Measurements from ENCODE around the gene RIN3.

RIN3 gene

DNA sequence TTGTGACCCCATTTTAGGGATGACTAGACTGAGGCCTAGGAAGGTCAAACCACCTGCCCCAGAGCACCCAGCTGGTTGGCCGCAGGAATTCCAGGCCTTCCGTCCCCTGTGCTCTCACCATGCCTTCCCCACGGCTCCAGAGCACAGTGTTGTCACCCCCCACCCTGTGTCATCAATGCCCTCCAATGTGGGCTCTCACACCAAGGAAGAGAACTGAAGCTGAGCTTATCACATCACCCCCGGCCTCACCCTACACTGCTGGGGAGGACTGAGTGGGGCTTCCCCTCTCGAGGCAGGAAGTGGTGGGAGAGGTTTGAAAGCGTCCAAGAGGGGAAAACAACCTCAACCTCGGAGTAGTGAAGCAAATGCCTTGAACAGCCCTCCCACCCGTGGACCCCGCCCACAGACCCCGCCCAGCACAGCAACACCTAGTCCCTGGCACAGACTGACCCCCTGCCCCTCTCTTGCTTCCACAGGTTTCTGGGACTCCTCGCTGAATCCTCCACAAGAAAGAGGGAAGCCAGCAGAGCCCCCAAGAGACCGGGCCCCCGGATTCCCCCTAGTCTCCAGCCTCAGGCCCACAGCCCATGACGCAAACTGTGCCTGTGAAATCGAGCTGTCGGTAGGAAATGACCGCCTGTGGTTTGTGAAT, 137.7 kb downstream of the RIN3 start:
- TF ChIP-seq, protein P1, sequence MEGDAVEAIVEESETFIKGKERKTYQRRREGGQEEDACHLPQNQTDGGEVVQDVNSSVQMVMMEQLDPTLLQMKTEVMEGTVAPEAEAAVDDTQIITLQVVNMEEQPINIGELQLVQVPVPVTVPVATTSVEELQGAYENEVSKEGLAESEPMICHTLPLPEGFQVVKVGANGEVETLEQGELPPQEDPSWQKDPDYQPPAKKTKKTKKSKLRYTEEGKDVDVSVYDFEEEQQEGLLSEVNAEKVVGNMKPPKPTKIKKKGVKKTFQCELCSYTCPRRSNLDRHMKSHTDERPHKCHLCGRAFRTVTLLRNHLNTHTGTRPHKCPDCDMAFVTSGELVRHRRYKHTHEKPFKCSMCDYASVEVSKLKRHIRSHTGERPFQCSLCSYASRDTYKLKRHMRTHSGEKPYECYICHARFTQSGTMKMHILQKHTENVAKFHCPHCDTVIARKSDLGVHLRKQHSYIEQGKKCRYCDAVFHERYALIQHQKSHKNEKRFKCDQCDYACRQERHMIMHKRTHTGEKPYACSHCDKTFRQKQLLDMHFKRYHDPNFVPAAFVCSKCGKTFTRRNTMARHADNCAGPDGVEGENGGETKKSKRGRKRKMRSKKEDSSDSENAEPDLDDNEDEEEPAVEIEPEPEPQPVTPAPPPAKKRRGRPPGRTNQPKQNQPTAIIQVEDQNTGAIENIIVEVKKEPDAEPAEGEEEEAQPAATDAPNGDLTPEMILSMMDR (conservative IDR thresholded peaks at IDR 0.05; ENCODE audit: control insufficient read depth, insufficient read depth, low read depth, low read length): no peak
- DNase-seq (ENCODE audit: low read depth): peak; percentile 75
- no peak overlapping the region for H3K4me3 ChIP-seq (ENCODE audit: control insufficient read depth, low read depth, low read length)

DNA sequence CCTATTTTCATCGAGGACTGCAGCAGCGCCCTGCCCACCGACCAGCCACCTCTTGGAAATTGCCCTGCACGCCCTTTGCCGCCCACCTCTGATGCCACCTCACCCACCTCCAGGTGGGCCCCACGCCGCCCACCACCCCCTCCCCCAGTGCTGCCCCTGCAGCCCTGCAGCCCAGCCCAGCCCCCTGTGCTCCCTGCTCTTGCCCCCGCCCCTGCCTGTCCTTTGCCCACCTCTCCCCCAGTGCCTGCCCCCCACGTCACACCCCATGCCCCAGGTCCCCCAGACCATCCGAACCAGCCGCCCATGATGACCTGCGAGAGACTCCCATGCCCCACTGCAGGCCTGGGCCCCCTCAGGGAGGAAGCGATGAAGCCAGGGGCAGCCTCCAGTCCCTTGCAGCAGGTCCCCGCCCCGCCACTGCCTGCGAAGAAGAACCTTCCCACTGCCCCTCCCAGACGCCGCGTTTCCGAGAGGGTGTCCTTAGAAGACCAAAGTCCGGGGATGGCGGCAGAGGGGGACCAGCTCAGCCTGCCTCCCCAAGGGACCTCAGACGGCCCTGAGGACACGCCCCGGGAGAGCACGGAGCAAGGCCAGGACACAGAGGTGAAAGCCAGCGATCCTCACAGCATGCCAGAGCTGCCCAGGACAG, 138.3 kb downstream of the RIN3 start:
- DNase-seq (ENCODE audit: low read depth): no peak
- H3K4me3 ChIP-seq (ENCODE audit: control insufficient read depth, low read depth, low read length): no peak overlapping the region
- TF ChIP-seq, protein P1 (conservative IDR thresholded peaks at IDR 0.05; ENCODE audit: control insufficient read depth, insufficient read depth, low read depth, low read length): no peak

DNA sequence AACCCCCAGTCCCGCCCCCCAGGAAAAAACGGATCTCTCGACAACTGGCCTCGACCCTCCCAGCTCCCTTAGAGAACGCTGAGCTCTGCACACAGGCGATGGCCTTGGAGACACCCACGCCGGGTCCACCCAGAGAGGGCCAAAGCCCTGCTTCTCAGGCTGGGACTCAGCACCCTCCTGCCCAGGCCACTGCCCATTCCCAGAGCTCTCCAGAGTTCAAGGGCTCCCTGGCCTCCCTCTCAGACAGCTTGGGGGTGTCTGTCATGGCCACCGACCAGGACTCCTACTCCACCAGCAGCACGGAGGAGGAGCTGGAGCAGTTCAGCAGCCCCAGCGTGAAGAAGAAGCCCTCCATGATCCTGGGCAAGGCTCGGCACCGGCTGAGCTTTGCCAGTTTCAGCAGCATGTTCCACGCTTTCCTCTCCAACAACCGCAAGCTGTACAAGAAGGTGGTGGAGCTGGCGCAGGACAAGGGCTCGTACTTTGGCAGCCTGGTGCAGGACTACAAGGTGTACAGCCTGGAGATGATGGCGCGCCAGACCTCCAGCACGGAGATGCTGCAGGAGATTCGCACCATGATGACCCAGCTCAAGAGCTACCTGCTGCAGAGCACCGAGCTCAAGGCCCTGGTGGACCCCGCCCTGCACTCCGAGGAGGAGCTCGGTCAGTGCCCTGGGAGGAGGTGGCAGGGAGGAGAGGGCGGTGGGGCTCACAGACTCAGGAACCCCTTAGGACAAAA, 139.0 kb downstream of the RIN3 start:
- no peak for DNase-seq (ENCODE audit: low read depth)
- no peak overlapping the region for H3K4me3 ChIP-seq (ENCODE audit: control insufficient read depth, low read depth, low read length)
- TF ChIP-seq, protein P1 (conservative IDR thresholded peaks at IDR 0.05; ENCODE audit: control insufficient read depth, insufficient read depth, low read depth, low read length): no peak

DNA sequence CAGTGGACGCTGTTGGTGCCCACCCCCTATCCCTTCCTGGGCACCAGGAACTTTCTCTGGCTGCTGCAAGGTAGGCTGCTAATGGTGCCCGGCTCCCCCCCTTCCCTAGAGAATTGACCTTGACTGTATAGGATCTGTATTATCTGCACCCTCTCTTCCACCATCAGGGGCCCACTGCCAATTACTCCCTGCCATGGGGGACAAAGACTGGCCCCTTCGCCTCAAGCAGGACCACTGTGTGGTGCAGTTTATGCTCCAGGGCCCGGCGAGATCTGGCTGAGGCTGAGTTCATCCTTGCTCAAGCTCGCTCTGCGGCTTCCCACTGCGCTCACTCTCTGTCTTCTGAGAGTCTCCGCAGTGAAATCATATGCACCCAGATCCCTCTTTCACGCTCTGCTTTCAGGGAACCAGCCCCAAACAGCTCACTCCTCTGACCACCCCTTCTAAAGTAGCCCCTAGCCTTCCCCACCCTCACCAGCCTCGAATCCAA, 139.6 kb downstream of the RIN3 start:
- TF ChIP-seq, protein P1 (conservative IDR thresholded peaks at IDR 0.05; ENCODE audit: control insufficient read depth, insufficient read depth, low read depth, low read length): no peak
- no peak for DNase-seq (ENCODE audit: low read depth)
- no peak overlapping the region for H3K4me3 ChIP-seq (ENCODE audit: control insufficient read depth, low read depth, low read length)

DNA sequence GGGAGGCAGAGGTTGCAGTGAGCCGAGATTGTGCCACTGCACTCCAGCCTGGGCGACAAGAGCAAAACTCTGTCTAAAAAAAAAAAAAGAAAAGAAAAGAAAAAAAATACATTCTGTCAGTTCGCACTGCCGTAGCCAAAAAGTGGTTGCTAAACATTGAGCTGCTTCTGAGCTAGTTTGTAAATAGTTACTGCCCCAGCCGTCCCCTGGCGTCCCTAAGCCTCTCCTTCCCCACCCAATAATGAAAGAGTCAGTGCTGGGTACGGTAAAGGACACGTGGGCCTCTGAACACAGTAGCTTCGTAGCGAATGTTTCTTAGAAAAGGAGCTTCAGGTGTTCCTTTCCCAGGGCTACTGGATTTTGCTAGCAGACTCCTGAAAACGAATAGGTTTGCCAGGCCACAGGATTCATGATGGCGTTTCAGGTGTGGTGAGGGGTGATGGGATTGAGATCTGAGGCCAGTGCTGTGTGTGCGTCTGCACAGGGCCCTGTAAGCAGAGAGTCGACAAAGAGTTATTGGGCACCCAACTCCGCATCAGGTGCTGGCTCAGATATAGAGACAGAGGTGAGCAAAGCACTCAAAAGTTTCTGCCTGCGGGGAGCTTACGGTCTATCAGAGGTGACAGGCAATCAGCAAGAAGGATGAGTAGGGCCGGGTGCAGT, 140.8 kb downstream of the RIN3 start:
- DNase-seq (ENCODE audit: low read depth): no peak
- no peak overlapping the region for H3K4me3 ChIP-seq (ENCODE audit: control insufficient read depth, low read depth, low read length)

More for the DNA sequence above, 140.8 kb downstream of the RIN3 start:
- TF ChIP-seq, protein P1 (conservative IDR thresholded peaks at IDR 0.05; ENCODE audit: control insufficient read depth, insufficient read depth, low read depth, low read length): no peak

All from fibroblast of mammary gland (primary cell).